SU-DHL-6 (cell line): ENCODE data around the gene NOPCHAP1.
A peak's percentile ranks its signal among the peaks of the same experiment; 100 is the strongest.

Experiments used
- H2AFZ ChIP-seq: fragments of 200-600 bp; sonication (generic); 2 replicates; pipeline ENCODE4 v1.6.1; 2014; ENCODE audit warnings: low read depth, mild to moderate bottlenecking, moderate library complexity, mixed read lengths, antibody characterized with exemption, low read length; ENCODE audit not compliant: severe bottlenecking
- H3F3A ChIP-seq: fragments of 200-600 bp; shearing (Covaris generic); 2 replicates; pipeline ENCODE4 v1.6.0; 2016; ENCODE audit warnings: antibody characterized with exemption, mild to moderate bottlenecking; ENCODE audit not compliant: insufficient read depth
- H3K27ac ChIP-seq: fragments of 200-600 bp; sonication (generic); 2 replicates; pipeline ENCODE4 v1.5.1; 2016; ENCODE audit warnings: low read depth, mild to moderate bottlenecking, low read length, moderate library complexity, mixed read lengths
- H3K27me3 ChIP-seq: fragments of 200-600 bp; sonication (generic), shearing (Covaris generic); 2 replicates; pipeline ENCODE4 v1.6.0; 2014; ENCODE audit warnings: mild to moderate bottlenecking, low read length
- H3K36me3 ChIP-seq: fragments of 200-600 bp; sonication (generic); 2 replicates; pipeline ENCODE4 v1.6.1; 2014; ENCODE audit warnings: mild to moderate bottlenecking, low read length, mixed read lengths
- H3K4me2 ChIP-seq: fragments of 300-600, 200-600 bp; shearing (Covaris generic), sonication (generic); 2 replicates; pipeline ENCODE4 v1.6.0; 2014; ENCODE audit warnings: low read length, low read depth, mild to moderate bottlenecking; ENCODE audit not compliant: poor library complexity, severe bottlenecking
- H3K4me3 ChIP-seq: fragments of 200-600 bp; sonication (generic); 2 replicates; pipeline ENCODE4 v1.5.1; 2014; ENCODE audit warnings: antibody characterized with exemption, low read length, mild to moderate bottlenecking, mixed read lengths; ENCODE audit not compliant: insufficient read depth, poor library complexity, severe bottlenecking
- H3K79me2 ChIP-seq: fragments of 200-600 bp; sonication (generic); 2 replicates; pipeline ENCODE4 v1.6.1; 2014; ENCODE audit warnings: mild to moderate bottlenecking, low read length, moderate library complexity; ENCODE audit not compliant: insufficient read depth
- H3K9ac ChIP-seq: fragments of 200-600 bp; sonication (generic); 2 replicates; pipeline ENCODE4 v1.7.0; 2014; ENCODE audit warnings: mild to moderate bottlenecking, low read length
- H3K9me2 ChIP-seq: fragments of 200-600 bp; sonication (generic); replicated peaks from 2 replicates; pipeline ENCODE4 v1.6.1; 2014; ENCODE audit warnings: low read length; ENCODE audit not compliant: insufficient read depth
- H3K9me3 ChIP-seq: fragments of 200-600 bp; sonication (generic); 2 replicates; pipeline ENCODE4 v1.6.1; 2014; ENCODE audit warnings: low read length, mixed read lengths; ENCODE audit not compliant: insufficient read depth
- H4K20me1 ChIP-seq: fragments of 200-600 bp; sonication (generic); 2 replicates; pipeline ENCODE4 v1.6.1; 2014; ENCODE audit warnings: low read depth, mild to moderate bottlenecking, antibody characterized with exemption, low read length, moderate library complexity, mixed read lengths
- EZH2phosphoT487 ChIP-seq: fragments of 200-600 bp; sonication (generic), shearing (Covaris generic); conservative IDR thresholded peaks from 2 replicates; pipeline ENCODE4 v1.6.1; 2018; ENCODE audit warnings: mild to moderate bottlenecking, antibody characterized with exemption, low read length, moderate library complexity, mixed read lengths
- TF ChIP-seq, protein P1 (sequence below): fragments of 200-600 bp; sonication (generic); IDR thresholded peaks from one replicate; pipeline ENCODE4 v1.5.1; 2017; ENCODE audit warnings: antibody characterized with exemption, mild to moderate bottlenecking, low read length, moderate library complexity; ENCODE audit not compliant: insufficient read depth, poor library complexity, severe bottlenecking

NOPCHAP1 gene

DNA sequence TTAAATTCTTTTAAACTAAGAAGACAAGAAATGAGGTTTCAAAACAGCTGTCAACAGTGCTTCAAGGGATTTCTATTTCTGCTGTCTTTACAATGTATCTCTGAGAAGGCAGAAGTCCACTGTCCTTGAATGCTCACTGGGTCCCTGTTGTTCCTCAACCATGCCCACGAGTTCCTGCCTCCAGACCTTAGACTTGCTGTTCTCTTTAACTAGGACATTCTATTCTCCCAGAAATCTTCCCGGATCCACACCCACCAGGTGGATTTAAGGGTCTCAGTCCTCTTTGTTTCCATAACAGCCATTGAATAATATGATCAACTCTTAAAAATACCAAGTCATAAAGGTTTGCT is 21.3 kb upstream of the NOPCHAP1 start:
- H3K4me3 ChIP-seq = no peak overlapping the region
- H3K36me3 ChIP-seq = no peaks in the 10 kb centered on the region
- no peak overlapping the region for H3K27ac ChIP-seq
- no peaks in the 10 kb centered on the region for H3K27me3 ChIP-seq
- H2AFZ ChIP-seq = no peak overlapping the region
- H4K20me1 ChIP-seq = no peaks in the 10 kb centered on the region
- no peak overlapping the region for H3K4me2 ChIP-seq
- no peak overlapping the region for H3K9ac ChIP-seq
- H3K79me2 ChIP-seq = no peaks in the 10 kb centered on the region
- no peaks in the 10 kb centered on the region for H3K9me2 ChIP-seq
- H3F3A ChIP-seq = no peaks in the 10 kb centered on the region
- TF ChIP-seq, protein P1, sequence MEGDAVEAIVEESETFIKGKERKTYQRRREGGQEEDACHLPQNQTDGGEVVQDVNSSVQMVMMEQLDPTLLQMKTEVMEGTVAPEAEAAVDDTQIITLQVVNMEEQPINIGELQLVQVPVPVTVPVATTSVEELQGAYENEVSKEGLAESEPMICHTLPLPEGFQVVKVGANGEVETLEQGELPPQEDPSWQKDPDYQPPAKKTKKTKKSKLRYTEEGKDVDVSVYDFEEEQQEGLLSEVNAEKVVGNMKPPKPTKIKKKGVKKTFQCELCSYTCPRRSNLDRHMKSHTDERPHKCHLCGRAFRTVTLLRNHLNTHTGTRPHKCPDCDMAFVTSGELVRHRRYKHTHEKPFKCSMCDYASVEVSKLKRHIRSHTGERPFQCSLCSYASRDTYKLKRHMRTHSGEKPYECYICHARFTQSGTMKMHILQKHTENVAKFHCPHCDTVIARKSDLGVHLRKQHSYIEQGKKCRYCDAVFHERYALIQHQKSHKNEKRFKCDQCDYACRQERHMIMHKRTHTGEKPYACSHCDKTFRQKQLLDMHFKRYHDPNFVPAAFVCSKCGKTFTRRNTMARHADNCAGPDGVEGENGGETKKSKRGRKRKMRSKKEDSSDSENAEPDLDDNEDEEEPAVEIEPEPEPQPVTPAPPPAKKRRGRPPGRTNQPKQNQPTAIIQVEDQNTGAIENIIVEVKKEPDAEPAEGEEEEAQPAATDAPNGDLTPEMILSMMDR = no peak
- no peak for TF ChIP-seq EZH2phosphoT487
- H3K9me3 ChIP-seq = no peaks in the 10 kb centered on the region

DNA sequence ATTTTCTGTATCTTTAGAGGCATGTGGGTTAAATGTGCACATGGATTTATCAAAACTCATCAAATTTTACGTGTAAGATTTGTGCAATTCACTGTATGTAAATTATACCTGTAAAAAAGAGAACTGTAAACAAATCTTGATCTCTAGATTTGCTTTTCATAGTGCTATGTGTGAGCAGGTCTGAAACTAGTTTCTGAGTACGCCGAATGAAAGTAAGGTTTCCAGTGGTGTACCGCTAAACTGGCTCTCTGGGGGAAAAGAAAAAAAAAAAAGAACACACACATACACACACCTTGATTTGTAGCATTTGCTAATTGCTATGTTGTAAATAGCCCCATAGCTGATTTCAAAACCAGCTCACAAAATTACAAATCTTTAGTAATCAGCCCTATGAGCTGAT is 19.4 kb upstream of the NOPCHAP1 start:
- H3F3A ChIP-seq = no peaks in the 10 kb centered on the region
- H3K9me2 ChIP-seq = no peaks in the 10 kb centered on the region
- H3K79me2 ChIP-seq = no peaks in the 10 kb centered on the region
- H4K20me1 ChIP-seq = no peaks in the 10 kb centered on the region
- no peak overlapping the region for H3K4me3 ChIP-seq
- H3K4me2 ChIP-seq = peak overlapping the region; percentile 11
- H2AFZ ChIP-seq = no peak overlapping the region
- H3K36me3 ChIP-seq = no peaks in the 10 kb centered on the region
- TF ChIP-seq, protein P1 = no peak
- TF ChIP-seq EZH2phosphoT487 = no peak
- H3K9ac ChIP-seq = no peak overlapping the region
- H3K27ac ChIP-seq = no peak overlapping the region
- H3K9me3 ChIP-seq = no peaks in the 10 kb centered on the region
- H3K27me3 ChIP-seq = no peaks in the 10 kb centered on the region

DNA sequence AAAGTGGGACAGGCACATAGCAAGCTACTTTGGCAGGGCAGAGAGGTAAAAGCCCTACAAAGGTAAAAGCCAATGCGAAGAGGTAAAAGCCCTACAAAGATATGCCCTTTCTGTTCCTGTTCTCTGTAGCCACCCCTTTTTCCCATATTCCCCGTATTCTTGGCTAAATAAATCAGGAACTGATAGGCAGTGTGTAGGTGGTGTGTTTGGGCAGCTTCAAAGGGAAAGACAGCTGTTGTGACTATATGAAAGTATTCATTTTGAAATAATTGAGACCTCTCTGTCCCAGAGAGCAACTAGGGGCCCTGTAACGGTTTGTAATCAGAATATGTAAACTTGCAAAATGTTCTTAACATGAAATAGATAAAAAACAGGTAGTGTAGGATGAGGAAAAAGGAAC is 16.8 kb upstream of the NOPCHAP1 start:
- Histone ChIP-seq H3K9me3 (no peaks in the 10 kb centered on the region), H3K9ac (no peak overlapping the region), H3F3A (no peaks in the 10 kb centered on the region), H3K79me2 (no peaks in the 10 kb centered on the region), H4K20me1 (no peaks in the 10 kb centered on the region), H3K27ac (no peak overlapping the region), H3K27me3 (no peaks in the 10 kb centered on the region), H3K36me3 (no peaks in the 10 kb centered on the region), H3K9me2 (no peaks in the 10 kb centered on the region), H2AFZ (no peak overlapping the region), H3K4me3 (no peak overlapping the region), H3K4me2 (no peak overlapping the region)
- TF ChIP-seq, protein P1 = no peak
- no peak for TF ChIP-seq EZH2phosphoT487

DNA sequence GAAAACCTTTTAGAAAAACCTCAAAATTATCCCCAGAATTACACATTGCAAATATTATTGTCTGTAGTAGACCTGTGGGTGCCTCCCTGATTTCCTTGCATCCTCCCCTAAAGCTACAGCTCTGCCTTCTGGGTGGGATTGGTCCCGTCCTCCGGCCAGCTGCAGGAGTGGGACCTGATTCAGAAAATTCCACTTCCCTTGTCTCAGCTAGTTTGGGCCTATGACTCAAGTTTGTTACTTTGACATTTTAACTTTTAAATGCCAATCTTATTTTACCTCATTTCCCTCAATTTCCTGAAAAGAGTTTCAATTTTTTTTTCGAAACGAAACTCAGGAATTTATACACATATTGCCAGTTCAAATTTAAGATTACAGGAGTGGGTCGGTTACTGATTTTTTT is 14.8 kb upstream of the NOPCHAP1 start:
- no peak overlapping the region for H2AFZ ChIP-seq
- no peak overlapping the region for H3K9ac ChIP-seq
- H3K4me2 ChIP-seq = no peak overlapping the region
- TF ChIP-seq EZH2phosphoT487 = no peak
- TF ChIP-seq, protein P1 = no peak
- H4K20me1 ChIP-seq = no peaks in the 10 kb centered on the region
- no peaks in the 10 kb centered on the region for H3F3A ChIP-seq
- no peak overlapping the region for H3K27ac ChIP-seq
- no peak overlapping the region for H3K4me3 ChIP-seq
- H3K27me3 ChIP-seq = no peaks in the 10 kb centered on the region
- H3K9me3 ChIP-seq = no peaks in the 10 kb centered on the region
- H3K9me2 ChIP-seq = no peaks in the 10 kb centered on the region
- H3K36me3 ChIP-seq = no peaks in the 10 kb centered on the region
- no peaks in the 10 kb centered on the region for H3K79me2 ChIP-seq
